HepG2 (cell line): ENCODE data around the gene STN1. TPM values are rescaled to one million over a fixed set of nuclear protein-coding genes. Genes with fewer than 3 reads are reported as not detected.
A peak's percentile ranks its signal among the peaks of the same experiment; 100 is the strongest.

Source experiments
- EZH2 ChIP-seq: conservative IDR thresholded peaks from 2 replicates; pipeline ENCODE4 v1.6.1; 2012; ENCODE audit warnings: mild to moderate bottlenecking, low read depth, low read length, moderate library complexity
- FOXC1 ChIP-seq: sonication (generic); formaldehyde crosslinking; IDR thresholded peaks from 2 replicates; pipeline ENCODE4 v1.8.0; 2022; ENCODE audit warnings: mild to moderate bottlenecking, missing genetic modification reagents, borderline replicate concordance
- IKZF1 ChIP-seq: fragments of 450-650 bp; IDR thresholded peaks from 2 replicates; pipeline ENCODE4 v1.7.1; 2016
- KDM3A ChIP-seq: IDR thresholded peaks from 2 replicates; pipeline ENCODE4 v1.6.1; 2018; ENCODE audit warnings: low read depth, missing compliant biosample characterization
- KMT2B ChIP-seq: IDR thresholded peaks from 2 replicates; pipeline ENCODE4 v1.6.1; 2016; ENCODE audit warnings: missing genetic modification reagents, missing compliant biosample characterization
- MAFG ChIP-seq: sonication (generic); formaldehyde crosslinking; IDR thresholded peaks from 2 replicates; pipeline ENCODE4 v1.5.1; 2020; ENCODE audit warnings: mild to moderate bottlenecking, missing genetic modification reagents
- NRL ChIP-seq: sonication (generic); formaldehyde crosslinking; IDR thresholded peaks from 2 replicates; pipeline ENCODE4 v1.5.0; 2020; ENCODE audit warnings: missing genetic modification reagents, mild to moderate bottlenecking, moderate library complexity, borderline replicate concordance
- PAX8 ChIP-seq: sonication (generic); formaldehyde crosslinking; IDR thresholded peaks from 2 replicates; pipeline ENCODE4 v1.8.0; 2022; ENCODE audit warnings: mild to moderate bottlenecking, missing genetic modification reagents, borderline replicate concordance
- RCOR2 ChIP-seq: IDR thresholded peaks from 2 replicates; pipeline ENCODE4 v1.6.1; 2016; ENCODE audit warnings: missing biosample characterization, missing genetic modification reagents
- RFX1 ChIP-seq: fragments of 450-650 bp; IDR thresholded peaks from 2 replicates; pipeline ENCODE4 v1.6.1; 2017
- SATB2 ChIP-seq: sonication (generic); formaldehyde crosslinking; IDR thresholded peaks from 2 replicates; pipeline ENCODE4 v1.5.0; 2020; ENCODE audit warnings: missing genetic modification reagents
- SOX6 ChIP-seq, 2 experiments: fragments of 450-650 bp in 1 of 2; sonication (generic) in 1 of 2; formaldehyde crosslinking in 1 of 2; IDR thresholded peaks; 2 replicates each; pipeline versions ENCODE4 v1.4.0 to v1.6.1; 2017 to 2020; ENCODE audit warnings: antibody characterized with exemption in 1 of 2, mild to moderate bottlenecking in 1 of 2, missing genetic modification reagents in 1 of 2
- YEATS4 ChIP-seq: sonication (generic); formaldehyde crosslinking; IDR thresholded peaks from 2 replicates; pipeline ENCODE4 v1.4.0; 2020; ENCODE audit warnings: missing genetic modification reagents, borderline replicate concordance
- ZNF382 ChIP-seq: sonication (generic); formaldehyde crosslinking; IDR thresholded peaks from 2 replicates; pipeline ENCODE4 v1.5.0; 2020; ENCODE audit warnings: missing genetic modification reagents, mild to moderate bottlenecking, borderline replicate concordance
- ZNF614 ChIP-seq: IDR thresholded peaks from 2 replicates; pipeline ENCODE4 v1.6.1; 2018; ENCODE audit warnings: missing biosample characterization, missing genetic modification reagents, inconsistent platforms, borderline replicate concordance
- polyA plus RNA-seq, 8 experiments: library from polyadenylated mRNA; depleted of rRNA in 3 of 8; stranded (reverse) in 7 of 8; unstranded in 1 of 8; fragments of >200 nt; fragmentation: Illumina TruSeq in 4 of 8; extraction: Trizol in 4 of 8; gene quantifications; 2 replicates each; pipeline versions ENCODE4 v1.2.1 to v1.2.3, GENCODE V29; 2011 to 2016; ENCODE audit warnings: low read depth in 4 of 8, missing spikeins in 1 of 8, mixed read lengths in 1 of 8; ENCODE audit not compliant: insufficient read depth in 1 of 8
- total RNA-seq, 5 experiments: library from RNA; depleted of rRNA; stranded (reverse); fragments of >200 nt; fragmentation: Illumina TruSeq; extraction: Trizol; gene quantifications; 2 replicates each; pipeline ENCODE4 v1.2.3, GENCODE V29; 2016; ENCODE audit warnings: low read depth in 1 of 5
- TF ChIP-seq, protein P1 (sequence below): IDR thresholded peaks from 2 replicates; pipeline ENCODE4 v1.6.1; 2016; ENCODE audit warnings: control low read depth
- TF ChIP-seq, protein P2 (sequence below): sonication (generic); formaldehyde crosslinking; IDR thresholded peaks from 2 replicates; pipeline ENCODE4 v1.8.1; 2023; ENCODE audit warnings: mild to moderate bottlenecking, moderate library complexity, missing genetic modification reagents
- TF ChIP-seq, protein P3 (sequence below): IDR thresholded peaks from 2 replicates; pipeline ENCODE4 v1.6.1; 2016
- TF ChIP-seq, protein P4 (sequence below): IDR thresholded peaks from 2 replicates; pipeline ENCODE4 v1.6.1; 2016; ENCODE audit warnings: mild to moderate bottlenecking, missing biosample characterization, missing genetic modification reagents
- TF ChIP-seq, protein P5 (sequence below): sonication (generic); formaldehyde crosslinking; IDR thresholded peaks from 2 replicates; pipeline ENCODE4 v1.4.0; 2020; ENCODE audit warnings: missing genetic modification reagents
- TF ChIP-seq, protein P6 (sequence below): sonication (generic); formaldehyde crosslinking; IDR thresholded peaks from 2 replicates; pipeline ENCODE4 v1.5.0; 2020; ENCODE audit warnings: missing genetic modification reagents
- TF ChIP-seq, protein P7 (sequence below): sonication (generic); formaldehyde crosslinking; conservative IDR thresholded peaks from 2 replicates; pipeline ENCODE4 v1.8.0; 2022; ENCODE audit warnings: missing genetic modification reagents

STN1 gene
- total and polyA plus RNA-seq, 2 of the 13 experiments (the other 11 are each of a cell fraction or from before 2014, with no cell fraction given) = 17.6 to 22.7 TPM

DNA sequence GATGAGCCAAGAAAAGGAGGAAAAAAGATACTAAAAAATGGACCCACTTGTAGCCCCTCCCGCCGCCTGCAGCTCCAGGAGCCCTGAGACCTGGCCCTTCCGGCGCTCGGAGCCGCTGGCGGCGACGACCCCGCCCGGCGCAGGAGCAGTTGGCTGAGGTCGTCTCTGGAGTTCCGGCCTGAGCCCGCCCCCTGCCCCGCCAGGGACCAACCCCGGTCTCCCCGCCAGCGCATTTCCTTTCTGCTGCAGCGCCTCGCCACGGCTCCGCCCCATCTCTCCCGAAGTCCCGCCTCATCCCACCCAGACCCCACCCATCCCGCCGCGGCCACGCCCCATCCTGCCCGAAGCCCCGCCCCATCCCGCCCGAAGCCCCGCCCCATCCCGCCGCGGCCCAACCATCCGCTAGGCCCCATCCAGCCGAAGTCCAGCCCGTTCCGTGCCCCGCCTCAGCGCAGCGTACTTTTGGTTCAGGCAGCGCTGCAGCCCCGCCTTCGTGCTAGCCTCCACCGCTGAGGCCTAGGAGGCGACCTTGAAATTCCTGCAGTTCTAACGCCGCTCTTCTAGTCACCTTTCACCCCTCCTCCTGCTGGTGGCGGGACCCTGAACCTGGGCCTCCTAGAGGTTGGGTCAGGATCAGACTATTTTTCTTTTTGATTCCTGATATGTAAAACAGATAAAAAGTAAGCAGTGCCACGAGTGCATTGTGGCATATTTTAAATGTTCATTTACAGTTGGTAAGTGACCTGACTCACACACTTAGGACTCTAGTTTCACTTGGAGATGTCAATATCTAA lies at the start of gene STN1 (continued):
- TF ChIP-seq RFX1 = no peak
- TF ChIP-seq FOXC1 (CRISPR knock-in tag) = no peak
- TF ChIP-seq, protein P1, sequence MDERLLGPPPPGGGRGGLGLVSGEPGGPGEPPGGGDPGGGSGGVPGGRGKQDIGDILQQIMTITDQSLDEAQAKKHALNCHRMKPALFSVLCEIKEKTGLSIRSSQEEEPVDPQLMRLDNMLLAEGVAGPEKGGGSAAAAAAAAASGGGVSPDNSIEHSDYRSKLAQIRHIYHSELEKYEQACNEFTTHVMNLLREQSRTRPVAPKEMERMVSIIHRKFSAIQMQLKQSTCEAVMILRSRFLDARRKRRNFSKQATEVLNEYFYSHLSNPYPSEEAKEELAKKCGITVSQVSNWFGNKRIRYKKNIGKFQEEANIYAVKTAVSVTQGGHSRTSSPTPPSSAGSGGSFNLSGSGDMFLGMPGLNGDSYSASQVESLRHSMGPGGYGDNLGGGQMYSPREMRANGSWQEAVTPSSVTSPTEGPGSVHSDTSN (CRISPR knock-in tag) = no peak
- TF ChIP-seq, protein P2, sequence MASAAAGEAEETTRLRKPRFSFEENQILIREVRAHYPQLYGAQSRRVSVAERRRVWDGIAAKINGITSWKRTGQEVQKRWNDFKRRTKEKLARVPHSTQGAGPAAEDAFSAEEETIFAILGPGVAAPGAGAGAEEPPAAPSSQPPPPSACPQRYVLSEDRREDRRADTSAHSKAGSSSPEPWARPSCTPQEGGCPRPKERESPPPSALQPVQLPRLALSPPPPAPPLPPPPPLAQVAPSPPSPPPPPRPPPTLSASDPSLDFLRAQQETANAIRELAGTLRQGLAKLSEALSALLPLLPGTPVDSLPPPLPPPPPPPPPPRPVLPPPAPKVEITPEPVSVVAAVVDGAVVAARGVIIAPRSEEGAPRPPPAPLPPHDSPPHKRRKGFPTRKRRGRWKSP = no peak
- TF ChIP-seq KMT2B (CRISPR knock-in tag) = no peak
- no peak for TF ChIP-seq MAFG (CRISPR knock-in tag)
- TF ChIP-seq NRL (CRISPR knock-in tag) = no peak
- TF ChIP-seq, protein P3, sequence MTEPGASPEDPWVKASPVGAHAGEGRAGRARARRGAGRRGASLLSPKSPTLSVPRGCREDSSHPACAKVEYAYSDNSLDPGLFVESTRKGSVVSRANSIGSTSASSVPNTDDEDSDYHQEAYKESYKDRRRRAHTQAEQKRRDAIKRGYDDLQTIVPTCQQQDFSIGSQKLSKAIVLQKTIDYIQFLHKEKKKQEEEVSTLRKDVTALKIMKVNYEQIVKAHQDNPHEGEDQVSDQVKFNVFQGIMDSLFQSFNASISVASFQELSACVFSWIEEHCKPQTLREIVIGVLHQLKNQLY = peak; percentile 74
- TF ChIP-seq, protein P4, sequence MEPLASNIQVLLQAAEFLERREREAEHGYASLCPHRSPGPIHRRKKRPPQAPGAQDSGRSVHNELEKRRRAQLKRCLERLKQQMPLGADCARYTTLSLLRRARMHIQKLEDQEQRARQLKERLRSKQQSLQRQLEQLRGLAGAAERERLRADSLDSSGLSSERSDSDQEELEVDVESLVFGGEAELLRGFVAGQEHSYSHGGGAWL (CRISPR knock-in tag) = peak; percentile 53; the same call in 1 of the 2 replicates
- TF ChIP-seq PAX8 (CRISPR knock-in tag) = no peak
- peak; percentile 83 for TF ChIP-seq ZNF614
- peak; percentile 79; the same call in 1 of the 2 replicates for TF ChIP-seq YEATS4
- TF ChIP-seq KDM3A (CRISPR knock-in tag) = peak; percentile 53
- no peak for TF ChIP-seq IKZF1
- 0 out of 2 replicates have a peak, but pooled peaks have one; percentile 32 for TF ChIP-seq RCOR2 (CRISPR knock-in tag)
- TF ChIP-seq, protein P5, sequence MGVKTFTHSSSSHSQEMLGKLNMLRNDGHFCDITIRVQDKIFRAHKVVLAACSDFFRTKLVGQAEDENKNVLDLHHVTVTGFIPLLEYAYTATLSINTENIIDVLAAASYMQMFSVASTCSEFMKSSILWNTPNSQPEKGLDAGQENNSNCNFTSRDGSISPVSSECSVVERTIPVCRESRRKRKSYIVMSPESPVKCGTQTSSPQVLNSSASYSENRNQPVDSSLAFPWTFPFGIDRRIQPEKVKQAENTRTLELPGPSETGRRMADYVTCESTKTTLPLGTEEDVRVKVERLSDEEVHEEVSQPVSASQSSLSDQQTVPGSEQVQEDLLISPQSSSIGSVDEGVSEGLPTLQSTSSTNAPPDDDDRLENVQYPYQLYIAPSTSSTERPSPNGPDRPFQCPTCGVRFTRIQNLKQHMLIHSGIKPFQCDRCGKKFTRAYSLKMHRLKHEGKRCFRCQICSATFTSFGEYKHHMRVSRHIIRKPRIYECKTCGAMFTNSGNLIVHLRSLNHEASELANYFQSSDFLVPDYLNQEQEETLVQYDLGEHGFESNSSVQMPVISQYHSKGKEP (CRISPR knock-in tag) = no peak
- TF ChIP-seq, protein P6, sequence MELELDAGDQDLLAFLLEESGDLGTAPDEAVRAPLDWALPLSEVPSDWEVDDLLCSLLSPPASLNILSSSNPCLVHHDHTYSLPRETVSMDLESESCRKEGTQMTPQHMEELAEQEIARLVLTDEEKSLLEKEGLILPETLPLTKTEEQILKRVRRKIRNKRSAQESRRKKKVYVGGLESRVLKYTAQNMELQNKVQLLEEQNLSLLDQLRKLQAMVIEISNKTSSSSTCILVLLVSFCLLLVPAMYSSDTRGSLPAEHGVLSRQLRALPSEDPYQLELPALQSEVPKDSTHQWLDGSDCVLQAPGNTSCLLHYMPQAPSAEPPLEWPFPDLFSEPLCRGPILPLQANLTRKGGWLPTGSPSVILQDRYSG (CRISPR knock-in tag) = peak; percentile 69; the same call in 1 of the 2 replicates
- TF ChIP-seq ZNF382 (CRISPR knock-in tag) = no peak
- TF ChIP-seq, protein P7, sequence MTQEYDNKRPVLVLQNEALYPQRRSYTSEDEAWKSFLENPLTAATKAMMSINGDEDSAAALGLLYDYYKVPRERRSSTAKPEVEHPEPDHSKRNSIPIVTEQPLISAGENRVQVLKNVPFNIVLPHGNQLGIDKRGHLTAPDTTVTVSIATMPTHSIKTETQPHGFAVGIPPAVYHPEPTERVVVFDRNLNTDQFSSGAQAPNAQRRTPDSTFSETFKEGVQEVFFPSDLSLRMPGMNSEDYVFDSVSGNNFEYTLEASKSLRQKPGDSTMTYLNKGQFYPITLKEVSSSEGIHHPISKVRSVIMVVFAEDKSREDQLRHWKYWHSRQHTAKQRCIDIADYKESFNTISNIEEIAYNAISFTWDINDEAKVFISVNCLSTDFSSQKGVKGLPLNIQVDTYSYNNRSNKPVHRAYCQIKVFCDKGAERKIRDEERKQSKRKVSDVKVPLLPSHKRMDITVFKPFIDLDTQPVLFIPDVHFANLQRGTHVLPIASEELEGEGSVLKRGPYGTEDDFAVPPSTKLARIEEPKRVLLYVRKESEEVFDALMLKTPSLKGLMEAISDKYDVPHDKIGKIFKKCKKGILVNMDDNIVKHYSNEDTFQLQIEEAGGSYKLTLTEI (CRISPR knock-in tag) = no peak
- TF ChIP-seq SATB2 (CRISPR knock-in tag) = no peak
- TF ChIP-seq EZH2 = no peak
- no peak for TF ChIP-seq SOX6 (IDR thresholded peaks at IDR 0.05)
- peak; percentile 64 for TF ChIP-seq SOX6 (CRISPR knock-in tag; IDR thresholded peaks at IDR 0.05)
